ENCODE measurements around the gene YBEY.

DNA sequence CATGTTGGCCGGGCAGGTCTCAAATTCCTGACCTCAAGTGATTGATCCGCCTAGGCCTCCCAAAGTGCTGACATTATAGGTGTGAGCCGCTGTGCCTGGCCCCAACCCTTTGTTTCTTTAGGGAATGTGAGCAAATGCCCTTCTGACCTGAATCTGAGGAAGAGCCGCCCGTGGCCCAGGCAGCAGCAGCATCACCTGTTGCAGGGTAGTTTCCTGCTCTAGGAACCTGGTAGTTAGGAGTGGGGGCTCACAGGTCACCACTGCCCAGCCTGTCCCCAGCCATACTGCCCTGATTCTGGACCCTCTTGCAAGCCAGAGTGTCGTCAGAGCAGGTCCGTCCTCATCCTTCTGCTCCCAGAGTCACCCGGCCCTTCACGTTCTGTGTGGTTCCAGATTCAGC, 13.0 kb downstream of the YBEY start:
- TF ChIP-seq, protein P1, sequence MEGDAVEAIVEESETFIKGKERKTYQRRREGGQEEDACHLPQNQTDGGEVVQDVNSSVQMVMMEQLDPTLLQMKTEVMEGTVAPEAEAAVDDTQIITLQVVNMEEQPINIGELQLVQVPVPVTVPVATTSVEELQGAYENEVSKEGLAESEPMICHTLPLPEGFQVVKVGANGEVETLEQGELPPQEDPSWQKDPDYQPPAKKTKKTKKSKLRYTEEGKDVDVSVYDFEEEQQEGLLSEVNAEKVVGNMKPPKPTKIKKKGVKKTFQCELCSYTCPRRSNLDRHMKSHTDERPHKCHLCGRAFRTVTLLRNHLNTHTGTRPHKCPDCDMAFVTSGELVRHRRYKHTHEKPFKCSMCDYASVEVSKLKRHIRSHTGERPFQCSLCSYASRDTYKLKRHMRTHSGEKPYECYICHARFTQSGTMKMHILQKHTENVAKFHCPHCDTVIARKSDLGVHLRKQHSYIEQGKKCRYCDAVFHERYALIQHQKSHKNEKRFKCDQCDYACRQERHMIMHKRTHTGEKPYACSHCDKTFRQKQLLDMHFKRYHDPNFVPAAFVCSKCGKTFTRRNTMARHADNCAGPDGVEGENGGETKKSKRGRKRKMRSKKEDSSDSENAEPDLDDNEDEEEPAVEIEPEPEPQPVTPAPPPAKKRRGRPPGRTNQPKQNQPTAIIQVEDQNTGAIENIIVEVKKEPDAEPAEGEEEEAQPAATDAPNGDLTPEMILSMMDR (IDR thresholded peaks at IDR 0.05) = no peak
- TF ChIP-seq POLR2AphosphoS5 (IDR thresholded peaks at IDR 0.05) = no peak

Measured in transverse colon (tissue), 4 donors.